ENCODE data around the gene CACNA1D.

CACNA1D gene

GRCh38 chr3:53533472-53533871 lies 39.1 kb downstream of the CACNA1D start:
- TF ChIP-seq ZFX (IDR thresholded peaks at IDR 0.05) (no peak), CTCF (conservative IDR thresholded peaks at IDR 0.05) (no peak)
- no peak overlapping the region for H3K27ac ChIP-seq

GRCh38 chr3:53534216-53534615 lies 39.8 kb downstream of the CACNA1D start:
- no peak overlapping the region for H3K27ac ChIP-seq
- TF ChIP-seq CTCF (conservative IDR thresholded peaks at IDR 0.05): no peak
- TF ChIP-seq ZFX (IDR thresholded peaks at IDR 0.05): no peak

- no peak for TF ChIP-seq CTCF (conservative IDR thresholded peaks at IDR 0.05)
- TF ChIP-seq ZFX (IDR thresholded peaks at IDR 0.05): no peak
- H3K27ac ChIP-seq: peak overlapping the region; percentile 33
Observed at GRCh38 chr3:53534676-53535400, 40.4 kb downstream of the CACNA1D start.

GRCh38 chr3:53536282-53536681 lies 41.9 kb downstream of the CACNA1D start:
- TF ChIP-seq CTCF (conservative IDR thresholded peaks at IDR 0.05) (no peak), ZFX (IDR thresholded peaks at IDR 0.05) (no peak)
- H3K27ac ChIP-seq: no peak overlapping the region

DNA sequence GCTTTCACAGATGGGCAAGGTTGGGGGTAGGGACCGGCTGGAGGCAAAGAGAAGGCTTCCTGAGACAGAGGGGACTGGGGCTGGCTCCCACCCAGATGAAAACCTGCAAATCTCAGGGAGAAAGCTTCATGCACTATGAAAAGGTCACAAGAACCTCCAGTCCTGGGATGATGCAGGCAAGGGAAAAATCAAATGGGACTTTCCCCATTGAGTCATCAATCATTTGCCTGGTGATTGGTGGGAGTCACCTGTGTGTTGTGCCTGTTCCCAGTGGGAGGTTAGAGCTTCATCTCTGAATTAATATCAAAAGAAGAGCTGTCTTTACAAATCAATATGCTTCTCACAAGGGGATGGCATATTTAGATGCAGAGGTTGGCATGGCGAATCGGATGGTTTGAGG lies 49.9 kb downstream of the CACNA1D start:
- TF ChIP-seq CTCF (conservative IDR thresholded peaks at IDR 0.05) (no peak), ZFX (IDR thresholded peaks at IDR 0.05) (no peak)
- no peak overlapping the region for H3K27ac ChIP-seq

DNA sequence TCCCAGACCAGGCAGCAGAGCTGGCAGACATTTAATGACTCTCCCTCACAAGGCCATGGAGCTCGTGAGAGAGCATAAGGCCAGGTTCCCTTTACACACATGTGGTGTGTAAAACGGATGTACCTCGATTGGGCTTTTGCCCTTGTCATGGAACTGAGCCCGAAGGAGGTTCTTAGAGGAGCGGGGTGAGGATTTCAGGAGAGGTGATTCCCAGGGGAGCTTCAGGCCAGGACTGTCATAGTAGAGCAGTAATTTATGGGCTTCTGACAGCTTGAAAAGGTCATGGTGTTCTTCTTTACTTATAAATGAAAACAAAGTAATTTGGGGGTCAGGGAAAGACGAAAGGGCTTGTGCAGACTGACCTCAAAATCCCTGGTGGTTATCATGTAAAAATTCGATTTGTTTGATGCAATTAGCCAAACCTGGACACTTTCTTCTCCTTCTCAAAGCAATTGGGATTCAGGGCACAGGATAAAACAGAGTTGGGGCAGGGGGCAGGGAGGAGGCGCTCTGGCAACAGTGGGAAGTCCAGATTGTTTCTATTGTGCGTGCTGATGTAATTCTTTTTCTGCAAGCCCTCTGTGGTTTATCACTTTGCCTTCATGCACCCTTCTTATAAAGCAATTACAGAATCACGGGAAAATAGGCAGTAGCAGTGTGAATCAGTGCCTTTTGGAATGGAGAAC lies 51.0 kb downstream of the CACNA1D start:
- no peak overlapping the region for H3K27ac ChIP-seq
- TF ChIP-seq CTCF (conservative IDR thresholded peaks at IDR 0.05): no peak
- no peak for TF ChIP-seq ZFX (IDR thresholded peaks at IDR 0.05)

GRCh38 chr3:53545996-53546359 lies 51.6 kb downstream of the CACNA1D start:
- no peak overlapping the region for H3K27ac ChIP-seq
- TF ChIP-seq CTCF (conservative IDR thresholded peaks at IDR 0.05) (no peak), ZFX (IDR thresholded peaks at IDR 0.05) (no peak)

All from C4-2B (cell line).